Colonic mucosa (tissue), 4 donors: Measurements from ENCODE around the gene ANOS1. TPM values are rescaled to one million over a fixed set of nuclear protein-coding genes. Genes with fewer than 3 reads are reported as not detected.

Experiments used
- DNase-seq: peaks from one replicate; pipeline ENCODE4 v3.0.0-alpha.2; 2020
- H3K27ac ChIP-seq: fragments of 200-600 bp; one replicate; pipeline ENCODE4 v1.8.0; 2021
- H3K27me3 ChIP-seq: fragments of 200-600 bp; one replicate; pipeline ENCODE4 v1.8.0; 2021
- H3K36me3 ChIP-seq: fragments of 200-600 bp; one replicate; pipeline ENCODE4 v1.8.0; 2021
- H3K4me1 ChIP-seq: fragments of 200-600 bp; one replicate; pipeline ENCODE4 v1.8.0; 2021; ENCODE audit warnings: mild to moderate bottlenecking
- H3K4me3 ChIP-seq: fragments of 200-600 bp; one replicate; pipeline ENCODE4 v1.8.0; 2021
- H3K9ac ChIP-seq, 2 donors: one replicate each; pipeline ENCODE4 v1.7.0; 2013; ENCODE audit warnings: control low read depth in 2 of 2, low read depth in 2 of 2, low read length in 2 of 2
- H3K9me3 ChIP-seq: fragments of 200-600 bp; one replicate; pipeline ENCODE4 v1.8.0; 2021
- CTCF ChIP-seq: fragments of 200-600 bp; IDR thresholded peaks from one replicate; pipeline ENCODE4 v1.8.0; 2022; ENCODE audit warnings: antibody characterized with exemption, mild to moderate bottlenecking
- intact Hi-C: fragments of 100-400 bp; cut with DNase I; formaldehyde crosslinking; loops from one replicate; pipeline ENCODE4 v1.14.1; 2022
- total RNA-seq, 2 donors: library from RNA; stranded (reverse); fragmentation: NEBNext Ultra II Directional in 1 of 2; extraction: Animal tissue kit (Norgen Biotek cat#: 25700) in 1 of 2; gene quantifications; one replicate each; pipeline ENCODE4 v1.2.1, GENCODE V29; 2021
- donor health status: healthy.
- donor health status: DM: no; HTN: no; CAD: no.
- donor health status: DM: no; HTN: no; CAD: no.

ANOS1 gene
- total RNA-seq, 2 donors from 2014 or later = 0.24 to 0.52 TPM

- Histone ChIP-seq H3K4me1 (no peaks in the 10 kb centered on the region), H3K4me3 (no peak overlapping the region), H3K36me3 (no peaks in the 10 kb centered on the region), H3K9ac (no peak overlapping the region), H3K27ac (no peak overlapping the region), H3K27me3 (no peaks in the 10 kb centered on the region), H3K9me3 (no peaks in the 10 kb centered on the region)
- intact Hi-C loops = no loop called here
- no peak for DNase-seq
- TF ChIP-seq CTCF = no peak
These were observed 47.6 kb downstream of the ANOS1 start for GRCh38 chrX:8684201-8684965.

GRCh38 chrX:8683687-8684086 lies 48.2 kb downstream of the ANOS1 start:
- intact Hi-C loops = no loop called here
- no peak for TF ChIP-seq CTCF
- DNase-seq = no peak
- Histone ChIP-seq H3K36me3 (no peaks in the 10 kb centered on the region), H3K4me3 (no peak overlapping the region), H3K27me3 (no peaks in the 10 kb centered on the region), H3K9me3 (no peaks in the 10 kb centered on the region), H3K4me1 (no peaks in the 10 kb centered on the region), H3K27ac (no peak overlapping the region), H3K9ac (no peak overlapping the region)

- intact Hi-C loops = no loop called here
- no peaks in the 10 kb centered on the region for H3K4me1 ChIP-seq
- H3K9me3 ChIP-seq = no peaks in the 10 kb centered on the region
- DNase-seq = no peak
- no peaks in the 10 kb centered on the region for H3K36me3 ChIP-seq
- no peak overlapping the region for H3K27ac ChIP-seq
- H3K4me3 ChIP-seq = no peak overlapping the region
- no peak overlapping the region for H3K9ac ChIP-seq
- no peaks in the 10 kb centered on the region for H3K27me3 ChIP-seq
- no peak for TF ChIP-seq CTCF
These were observed 52.4 kb downstream of the ANOS1 start for GRCh38 chrX:8679550-8679949.

- Histone ChIP-seq H3K4me1 (no peaks in the 10 kb centered on the region), H3K27me3 (no peaks in the 10 kb centered on the region), H3K4me3 (no peak overlapping the region), H3K9me3 (no peaks in the 10 kb centered on the region), H3K9ac (no peak overlapping the region), H3K36me3 (no peaks in the 10 kb centered on the region), H3K27ac (no peak overlapping the region)
- no peak for TF ChIP-seq CTCF
- DNase-seq = no peak
- intact Hi-C loops = no loop called here
These were observed 56.8 kb downstream of the ANOS1 start for GRCh38 chrX:8675006-8675630.

- intact Hi-C loops = no loop called here
- H3K9ac ChIP-seq = no peak overlapping the region
- no peaks in the 10 kb centered on the region for H3K9me3 ChIP-seq
- no peak for DNase-seq
- H3K4me1 ChIP-seq = no peaks in the 10 kb centered on the region
- TF ChIP-seq CTCF = no peak
- no peaks in the 10 kb centered on the region for H3K36me3 ChIP-seq
- H3K27me3 ChIP-seq = no peaks in the 10 kb centered on the region
- no peak overlapping the region for H3K4me3 ChIP-seq
- no peak overlapping the region for H3K27ac ChIP-seq
These were observed 58.7 kb downstream of the ANOS1 start for GRCh38 chrX:8673201-8673600.
